Activated CD4-positive, CD25-positive, alpha-beta regulatory T cell treated with anti-CD3 and anti-CD28 coated beads, Interleukin-2, amount 50 U/mL, for 16 hours (primary cell): Measurements from ENCODE around the gene EPB41L3.

Source experiments
- DNase-seq: peaks from one replicate; pipeline ENCODE4 v3.0.0-alpha.2; 2020; ENCODE audit warnings: low read depth, low spot score

Gene EPB41L3

GRCh38 chr18:5414546-5414945, 129.3 kb downstream of the EPB41L3 start:
- no peak for DNase-seq

GRCh38 chr18:5413447-5413846, 130.3 kb downstream of the EPB41L3 start:
- no peak for DNase-seq

GRCh38 chr18:5410582-5410981, 133.2 kb downstream of the EPB41L3 start:
- no peak for DNase-seq

DNA sequence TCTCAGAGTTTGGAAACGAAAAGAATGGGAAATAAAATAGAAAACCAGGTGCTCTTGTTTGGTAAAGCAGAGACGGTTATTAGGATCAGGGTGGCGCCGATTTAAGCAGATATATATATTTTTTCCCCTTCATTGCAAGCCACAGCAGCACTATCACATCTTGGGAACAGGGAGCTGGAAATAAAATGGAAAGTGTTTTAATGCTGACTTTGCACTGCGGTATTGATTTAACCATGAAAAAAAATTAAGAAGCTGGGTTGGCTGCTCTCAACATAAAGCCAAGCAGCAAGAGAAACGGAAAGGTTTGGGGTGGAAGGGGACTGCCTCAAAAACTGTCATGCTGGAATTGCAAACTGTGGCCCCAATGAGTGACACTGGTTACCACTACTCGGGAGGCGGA, 145.5 kb downstream of the EPB41L3 start:
- DNase-seq: no peak

GRCh38 chr18:5397102-5397501, 146.7 kb downstream of the EPB41L3 start:
- no peak for DNase-seq

DNA sequence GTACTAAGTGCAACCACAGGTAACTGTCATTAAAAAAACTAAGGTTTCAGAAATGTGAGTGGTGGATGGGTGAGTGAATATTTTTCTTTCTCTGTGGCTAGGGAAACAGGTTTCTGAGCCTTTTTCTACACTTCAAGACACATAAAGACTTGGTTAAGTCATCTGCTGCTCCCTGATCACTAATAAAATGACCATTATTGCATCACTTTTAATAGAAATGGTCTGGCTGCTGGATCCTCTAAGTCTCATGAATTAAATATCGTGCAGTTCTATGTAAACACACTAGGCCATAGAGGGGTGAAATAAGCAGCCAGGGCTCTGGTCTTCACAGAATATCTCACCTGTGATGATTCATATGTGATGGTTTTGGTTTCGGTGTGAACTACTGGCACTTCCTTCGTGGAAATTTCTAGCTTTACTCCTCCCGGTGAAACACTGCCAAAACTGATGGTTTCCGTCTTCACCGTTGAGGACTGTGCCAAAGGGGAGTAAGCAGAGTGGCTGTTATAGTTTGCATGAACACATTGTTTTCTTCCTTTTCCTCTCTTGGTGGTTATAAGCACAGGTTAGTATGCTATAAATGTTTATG, 147.8 kb downstream of the EPB41L3 start:
- DNase-seq: no peak

- no peak for DNase-seq
These were observed 150.0 kb downstream of the EPB41L3 start for GRCh38 chr18:5393779-5394178.

DNA sequence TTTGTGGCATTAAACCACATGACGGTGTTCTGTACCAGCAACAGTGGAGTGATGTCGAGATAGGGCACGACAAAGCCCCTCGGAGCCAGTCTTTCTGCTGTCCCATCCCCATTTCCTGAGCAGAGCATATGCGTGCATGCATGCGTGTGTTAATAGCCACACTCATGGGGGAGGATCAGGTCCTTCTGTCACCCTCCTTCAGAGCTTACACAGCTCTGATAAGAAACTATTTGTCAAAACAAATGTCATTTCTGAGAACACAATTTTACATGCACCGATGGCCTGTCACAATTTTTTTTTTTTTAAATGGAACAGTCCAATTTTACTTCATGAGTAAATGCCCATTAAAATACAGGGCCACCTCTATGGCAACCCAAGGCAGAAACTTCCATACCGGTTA, 152.4 kb downstream of the EPB41L3 start:
- DNase-seq: no peak

- no peak for DNase-seq
These were observed 154.4 kb downstream of the EPB41L3 start for GRCh38 chr18:5389356-5389755.

- DNase-seq: no peak
These were observed 154.9 kb downstream of the EPB41L3 start for GRCh38 chr18:5388896-5389295.

GRCh38 chr18:5380586-5380985, 163.2 kb downstream of the EPB41L3 start:
- no peak for DNase-seq

DNA sequence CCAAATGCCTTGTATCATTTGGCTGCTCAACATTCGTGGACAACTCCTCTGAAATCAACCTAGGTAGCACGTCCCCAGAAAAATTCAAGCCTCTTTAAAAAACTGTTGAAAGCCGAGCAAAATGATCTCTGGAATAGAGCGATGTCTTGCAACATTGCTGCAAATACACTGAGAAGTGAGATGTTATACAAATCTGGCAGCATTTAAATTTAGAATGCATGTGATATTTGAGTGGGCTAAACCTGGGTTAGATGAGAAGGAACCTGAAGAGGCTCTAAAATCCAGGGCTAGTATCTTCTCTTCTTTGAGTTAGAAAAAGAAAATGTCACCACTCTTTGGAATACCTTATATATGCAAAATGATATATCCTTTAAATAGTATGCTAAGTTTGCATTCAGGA, 166.8 kb downstream of the EPB41L3 start:
- DNase-seq: no peak

DNA sequence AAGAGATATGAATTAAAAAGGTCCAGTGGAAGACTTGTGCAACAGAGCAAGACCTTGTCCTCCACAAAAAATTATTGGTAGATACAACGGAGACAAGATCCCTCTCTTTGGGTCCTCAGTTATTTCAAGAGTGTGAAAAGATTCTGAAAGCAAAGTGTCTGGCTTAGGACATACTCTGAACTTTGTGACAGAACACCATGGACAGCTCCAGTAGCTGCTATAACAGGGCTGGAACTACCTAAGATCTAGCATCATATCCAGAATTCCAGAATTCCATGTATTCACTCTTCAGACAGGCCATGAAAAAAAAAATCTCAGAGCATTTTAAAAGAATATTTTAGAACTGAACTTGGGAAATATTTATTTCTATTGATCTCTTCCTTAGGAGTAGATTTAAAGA, 173.5 kb downstream of the EPB41L3 start:
- no peak for DNase-seq

DNA sequence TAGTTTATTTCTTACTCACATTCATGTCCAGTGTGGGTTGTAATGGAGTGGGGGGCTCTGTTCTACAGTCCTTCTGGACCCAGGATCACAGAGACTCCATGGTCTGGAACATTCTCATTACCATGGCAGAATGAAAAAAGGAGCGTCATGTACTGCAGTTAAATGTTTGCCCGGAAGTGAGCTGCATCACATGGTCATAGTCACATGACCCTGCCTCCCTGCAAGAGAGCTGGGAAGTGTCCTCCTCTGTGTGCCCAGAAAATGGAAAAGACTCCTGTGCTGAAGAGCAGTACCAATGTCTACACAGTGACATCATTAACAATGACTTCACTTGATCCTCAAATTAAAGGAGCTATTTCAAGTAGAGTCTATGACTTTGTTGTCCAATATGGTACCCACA, 174.3 kb downstream of the EPB41L3 start:
- no peak for DNase-seq

DNA sequence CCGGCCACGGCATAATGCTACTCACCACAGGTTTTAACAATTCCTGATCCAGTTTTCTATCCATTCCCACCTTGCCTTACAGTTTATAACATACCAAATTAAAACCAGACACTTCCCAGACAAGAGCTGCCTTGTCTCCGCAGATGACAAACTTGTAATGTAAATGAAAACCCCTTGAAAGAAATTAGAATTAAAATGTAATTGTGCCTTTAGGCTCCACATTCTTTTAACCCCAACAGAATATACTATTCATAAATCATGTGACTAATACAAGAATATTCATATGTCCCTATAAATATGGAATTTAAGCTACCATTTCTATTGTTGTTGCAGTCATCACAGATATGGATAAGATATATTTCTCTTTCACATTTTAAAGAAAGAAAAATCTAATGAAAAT, 178.4 kb downstream of the EPB41L3 start:
- DNase-seq: no peak

DNA sequence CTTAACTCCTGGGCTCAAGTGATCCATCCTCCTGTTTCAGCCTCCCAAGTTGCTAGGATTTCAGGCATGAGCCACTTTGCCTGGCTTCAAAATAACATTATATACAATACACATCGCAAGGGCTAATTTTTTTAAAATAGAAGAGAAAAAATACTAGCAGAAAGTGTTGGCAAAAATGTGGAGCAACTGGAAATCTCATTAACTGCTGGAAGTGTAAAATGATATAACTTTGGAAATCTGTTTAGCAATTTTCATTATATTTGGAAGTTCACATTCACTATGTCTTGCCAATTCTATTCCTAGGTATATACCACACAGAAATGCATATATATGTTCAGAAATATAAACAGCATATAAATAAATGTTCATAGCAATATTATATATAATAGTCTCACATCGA, 193.2 kb downstream of the EPB41L3 start:
- DNase-seq: no peak
